Measurements from ENCODE around the gene NR5A1.

Gene NR5A1

DNA sequence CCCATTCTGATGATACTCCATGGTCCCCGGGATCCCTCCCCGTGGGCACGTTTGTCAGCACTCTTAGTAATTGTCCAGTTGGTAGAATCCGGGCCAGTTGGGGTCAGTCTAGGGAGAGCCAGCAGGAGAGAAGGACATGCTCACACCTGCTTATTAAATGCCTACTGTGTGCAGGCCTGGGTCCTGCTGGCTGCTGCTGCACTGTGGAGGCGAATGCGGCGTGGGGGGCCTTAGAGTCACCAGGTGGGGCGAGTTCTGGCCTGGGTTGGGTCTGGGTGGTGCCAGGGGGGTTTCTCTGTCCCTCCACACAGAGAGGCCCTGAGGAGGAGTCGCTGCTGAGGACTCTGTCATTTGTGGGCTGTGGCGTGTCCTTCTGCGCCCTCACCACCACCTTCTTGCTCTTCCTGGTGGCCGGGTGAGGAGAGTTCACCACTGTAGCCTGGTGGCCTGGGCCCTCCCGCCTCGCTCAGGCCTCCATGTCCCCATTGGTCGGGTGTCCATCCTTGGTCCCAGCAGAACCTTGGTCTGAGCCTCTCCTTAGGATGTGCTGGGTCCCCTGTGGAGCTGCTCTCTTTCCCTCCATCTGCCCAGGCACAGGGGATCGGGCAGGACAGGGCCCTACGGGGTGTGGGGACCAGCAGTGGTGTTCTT, 39.7 kb downstream of the NR5A1 start:
- no peak overlapping the region for H3K4me3 ChIP-seq (ENCODE audit: low read depth, low read length)
- TF ChIP-seq, protein P1, sequence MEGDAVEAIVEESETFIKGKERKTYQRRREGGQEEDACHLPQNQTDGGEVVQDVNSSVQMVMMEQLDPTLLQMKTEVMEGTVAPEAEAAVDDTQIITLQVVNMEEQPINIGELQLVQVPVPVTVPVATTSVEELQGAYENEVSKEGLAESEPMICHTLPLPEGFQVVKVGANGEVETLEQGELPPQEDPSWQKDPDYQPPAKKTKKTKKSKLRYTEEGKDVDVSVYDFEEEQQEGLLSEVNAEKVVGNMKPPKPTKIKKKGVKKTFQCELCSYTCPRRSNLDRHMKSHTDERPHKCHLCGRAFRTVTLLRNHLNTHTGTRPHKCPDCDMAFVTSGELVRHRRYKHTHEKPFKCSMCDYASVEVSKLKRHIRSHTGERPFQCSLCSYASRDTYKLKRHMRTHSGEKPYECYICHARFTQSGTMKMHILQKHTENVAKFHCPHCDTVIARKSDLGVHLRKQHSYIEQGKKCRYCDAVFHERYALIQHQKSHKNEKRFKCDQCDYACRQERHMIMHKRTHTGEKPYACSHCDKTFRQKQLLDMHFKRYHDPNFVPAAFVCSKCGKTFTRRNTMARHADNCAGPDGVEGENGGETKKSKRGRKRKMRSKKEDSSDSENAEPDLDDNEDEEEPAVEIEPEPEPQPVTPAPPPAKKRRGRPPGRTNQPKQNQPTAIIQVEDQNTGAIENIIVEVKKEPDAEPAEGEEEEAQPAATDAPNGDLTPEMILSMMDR (conservative IDR thresholded peaks at IDR 0.05; ENCODE audit: low read depth, low read length), result no peak
- no peak for DNase-seq (ENCODE audit: low read depth)

DNA sequence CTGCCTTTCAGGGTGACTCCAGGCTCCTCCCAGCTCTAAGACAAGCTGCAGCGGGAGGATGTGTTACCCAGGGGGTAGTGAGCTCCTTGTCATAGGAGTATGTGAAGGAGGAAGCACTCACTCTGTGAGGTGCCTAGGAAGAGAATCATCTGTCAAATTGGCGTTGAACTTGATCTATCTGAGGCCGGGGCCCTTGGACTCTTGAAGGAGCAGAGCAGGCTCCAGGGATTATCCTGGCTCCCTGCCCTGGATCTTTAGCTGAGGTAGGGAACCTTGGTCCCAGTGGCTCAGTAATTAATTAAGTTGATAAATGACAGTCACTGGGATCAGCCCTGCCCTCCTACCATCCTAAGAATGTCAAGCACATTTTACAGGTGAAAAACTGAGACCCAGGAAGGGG, 41.5 kb downstream of the NR5A1 start:
- H3K4me3 ChIP-seq (ENCODE audit: low read depth, low read length), result no peak overlapping the region
- no peak for DNase-seq (ENCODE audit: low read depth)
- TF ChIP-seq, protein P1 (conservative IDR thresholded peaks at IDR 0.05; ENCODE audit: low read depth, low read length), result no peak

DNA sequence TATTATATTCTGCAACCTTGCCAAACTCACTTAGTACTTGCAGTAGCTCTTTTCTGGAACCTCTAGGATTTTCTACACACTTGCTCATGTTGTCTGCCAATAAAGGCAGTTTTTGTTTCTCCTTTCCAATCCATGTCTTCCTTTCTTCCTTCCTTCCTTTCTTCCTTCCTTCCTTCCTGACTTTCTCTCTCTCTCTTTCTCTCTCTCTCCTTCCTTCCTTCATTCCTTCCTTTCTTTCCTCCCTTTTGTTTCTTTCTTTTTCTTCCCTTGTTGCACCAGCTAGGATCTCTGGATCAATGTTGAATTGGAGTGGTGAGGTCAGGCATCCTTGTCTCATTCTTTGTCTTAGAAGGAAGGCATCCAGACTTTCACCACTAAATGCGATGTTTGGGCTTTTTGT, 44.5 kb downstream of the NR5A1 start:
- no peak overlapping the region for H3K4me3 ChIP-seq (ENCODE audit: low read depth, low read length)
- TF ChIP-seq, protein P1 (conservative IDR thresholded peaks at IDR 0.05; ENCODE audit: low read depth, low read length), result no peak
- DNase-seq (ENCODE audit: low read depth), result no peak

DNA sequence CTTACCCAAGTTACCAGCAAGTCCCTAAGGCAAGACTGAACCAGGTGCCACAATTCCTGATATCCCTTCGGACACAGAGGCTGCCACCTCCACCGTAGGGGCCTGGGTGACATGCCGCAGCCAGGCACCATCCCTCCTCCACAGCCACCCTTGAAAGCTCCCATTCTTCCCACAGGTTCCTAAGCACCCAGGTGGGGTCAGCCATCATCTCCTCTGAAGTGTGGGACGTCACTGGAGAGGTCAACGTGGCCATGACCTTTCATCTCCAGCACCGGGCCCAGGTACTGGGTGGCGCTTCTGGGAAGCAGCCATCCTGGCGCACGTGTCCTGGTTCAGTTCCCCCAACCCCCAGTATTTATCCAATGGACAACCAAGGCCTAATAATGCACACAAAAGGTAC, 48.8 kb downstream of the NR5A1 start:
- TF ChIP-seq, protein P1 (conservative IDR thresholded peaks at IDR 0.05; ENCODE audit: low read depth, low read length), result no peak
- H3K4me3 ChIP-seq (ENCODE audit: low read depth, low read length), result no peak overlapping the region
- no peak for DNase-seq (ENCODE audit: low read depth)

DNA sequence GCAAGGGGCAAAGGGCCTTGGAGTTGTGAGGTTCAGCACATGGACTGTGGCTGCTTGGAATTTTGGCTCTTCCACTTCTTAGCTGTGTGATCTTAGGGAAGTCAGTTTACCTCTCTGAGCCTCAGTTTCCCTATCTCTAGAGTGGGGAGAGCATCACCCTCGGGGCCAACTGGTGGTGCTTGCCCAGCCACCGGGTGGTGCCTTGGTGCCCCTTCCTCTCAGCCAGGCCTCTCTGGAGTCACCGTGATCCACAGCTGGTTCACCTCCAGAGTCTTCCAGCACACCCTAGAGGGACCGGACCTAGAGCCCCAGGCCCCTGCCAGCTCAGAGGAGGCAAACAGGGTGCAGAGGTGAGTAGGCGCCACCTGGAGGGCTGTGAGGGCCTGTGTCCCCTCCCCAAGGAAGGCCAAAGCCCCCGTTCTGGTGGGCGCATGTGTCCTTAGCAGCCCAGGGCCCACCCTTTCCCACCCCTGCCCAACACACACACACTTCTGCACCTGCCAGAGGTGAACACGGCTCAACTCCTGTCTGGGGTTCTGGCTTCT, 49.2 kb downstream of the NR5A1 start:
- no peak for DNase-seq (ENCODE audit: low read depth)
- H3K4me3 ChIP-seq (ENCODE audit: low read depth, low read length), result no peak overlapping the region
- TF ChIP-seq, protein P1 (conservative IDR thresholded peaks at IDR 0.05; ENCODE audit: low read depth, low read length), result no peak

DNA sequence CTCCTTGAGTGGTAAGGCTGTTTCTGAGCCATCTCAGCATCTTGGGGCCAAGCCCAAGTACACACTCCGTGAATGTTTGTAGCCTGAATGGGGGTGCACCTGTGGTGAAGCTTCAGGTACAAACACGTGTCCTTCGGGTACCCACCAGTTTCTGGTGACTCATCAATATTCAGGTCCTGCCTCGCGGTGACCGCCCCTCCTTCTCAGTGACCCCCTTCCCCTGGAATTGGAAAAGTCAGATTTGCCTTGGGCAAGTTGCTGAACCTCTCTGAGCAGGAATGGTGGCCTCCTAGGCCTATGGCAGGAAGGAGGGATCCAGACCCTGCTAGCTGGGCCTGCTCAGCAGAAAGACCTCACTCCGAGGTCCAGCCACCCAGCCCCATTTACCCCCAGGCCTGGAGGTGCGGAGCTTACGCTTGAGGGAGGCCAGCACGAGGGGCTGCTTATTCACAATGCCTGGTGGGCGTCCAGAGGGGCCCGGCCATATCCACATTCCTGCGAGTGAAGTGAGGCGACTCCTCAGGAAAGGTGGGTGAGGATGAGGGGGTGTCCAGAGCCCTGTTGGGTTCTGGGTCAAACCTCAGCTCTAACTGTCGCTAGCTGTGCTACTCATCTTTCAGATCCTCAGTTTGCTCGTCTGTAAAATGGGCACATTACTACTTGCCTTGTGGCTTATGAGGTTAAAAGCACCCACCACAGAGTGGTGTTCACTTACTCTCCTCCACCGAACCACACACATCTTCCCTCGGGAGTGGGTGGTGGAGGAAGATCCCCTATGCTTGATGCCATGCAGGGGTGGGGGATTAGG, 49.9 kb downstream of the NR5A1 start:
- no peak for DNase-seq (ENCODE audit: low read depth)
- H3K4me3 ChIP-seq (ENCODE audit: low read depth, low read length), result no peak overlapping the region
- TF ChIP-seq, protein P1 (conservative IDR thresholded peaks at IDR 0.05; ENCODE audit: low read depth, low read length), result no peak

All from choroid plexus epithelial cell (primary cell).